HCT116 (cell line): ENCODE data around the gene GAK. TPM values are rescaled to one million over a fixed set of nuclear protein-coding genes. Genes with fewer than 3 reads are reported as not detected.

Source experiments
- ATAC-seq: fragments of 200-7000 bp; cut with Tn5 transposase; 2 replicates; pipeline ENCODE4 v1.9.1; 2020; ENCODE audit warnings: mild to moderate bottlenecking, moderate library complexity
- BruUV-seq: library from RNA; stranded (reverse); fragments of 400-500 nt; replicated peaks from 2 replicates; lab custom pipeline; 2021; lab: Mats Ljungman, UMichigan
- CTCF ChIA-PET: fragments of 300-600 bp; sonication (Branson Sonifier 250); formaldehyde crosslinking; loops from one replicate; lab custom pipeline; 2021; ENCODE audit warnings: antibody characterized with exemption; lab: Charles Lee
- POLR2A ChIA-PET: fragments of 300-600, 350-600 bp; sonication (Branson Sonifier 250); formaldehyde crosslinking; loops from one replicate; lab custom pipeline; 2021; ENCODE audit warnings: antibody characterized with exemption; lab: Charles Lee
- RAD21 ChIA-PET, 2 experiments: fragments of 300-600 bp; sonication (Branson Sonifier 250); formaldehyde crosslinking; loops; one replicate each; lab custom pipeline; 2023; ENCODE audit warnings: low total read pairs in 2 of 2; ENCODE audit not compliant: uncharacterized antibody in 2 of 2, unreplicated experiment in 2 of 2, low non-redundant PET in 1 of 2; lab: Charles Lee
- DNase-seq: peaks from one replicate; pipeline ENCODE4 v3.0.0-alpha.2; 2010; ENCODE audit warnings: low read depth, low spot score
- H2AFZ ChIP-seq: fragments of 200-600 bp; shearing (Covaris generic), sonication (generic); 2 replicates; pipeline ENCODE4 v1.6.1; 2017; ENCODE audit warnings: low read depth, mixed run types, mixed read lengths, antibody characterized with exemption, low read length; ENCODE audit not compliant: poor library complexity, severe bottlenecking
- H3K27ac ChIP-seq: 2 replicates; pipeline ENCODE4 v1.5.1; 2012; ENCODE audit warnings: low read depth, low read length
- H3K27me3 ChIP-seq: fragments of 200-600 bp; sonication (generic); 2 replicates; pipeline ENCODE4 v1.6.1; 2016; ENCODE audit warnings: mixed run types, low read length, mixed read lengths; ENCODE audit not compliant: insufficient read depth
- H3K36me3 ChIP-seq, 2 experiments: fragments of 200-500 bp in 1 of 2; fragments of 200-600 bp in 1 of 2; sonication (Bioruptor generic) in 1 of 2; sonication (generic) in 1 of 2; 2 replicates each; pipeline versions ENCODE4 v1.5.1 to v1.6.1; 2014 to 2016; ENCODE audit warnings: low read length in 2 of 2, inconsistent platforms in 1 of 2, mixed read lengths in 1 of 2, mixed run types in 1 of 2; ENCODE audit not compliant: insufficient read depth in 2 of 2, control insufficient read depth in 1 of 2
- H3K4me1 ChIP-seq, 2 experiments: fragments of 200-600 bp in 1 of 2; sonication (generic) in 1 of 2; 2 replicates each; pipeline versions ENCODE4 v1.5.1 to v1.6.1; 2012 to 2017; ENCODE audit warnings: low read length in 2 of 2, inconsistent platforms in 1 of 2, mild to moderate bottlenecking in 1 of 2, mixed read lengths in 1 of 2, mixed run types in 1 of 2, moderate library complexity in 1 of 2; ENCODE audit not compliant: insufficient read depth in 2 of 2, control insufficient read depth in 1 of 2
- H3K4me2 ChIP-seq: fragments of 200-600 bp; sonication (generic); 2 replicates; pipeline ENCODE4 v1.6.1; 2017; ENCODE audit warnings: mixed run types, low read length, mixed read lengths
- H3K4me3 ChIP-seq, 2 experiments: fragments of 200-600 bp in 1 of 2; sonication (generic) in 1 of 2; replicated peaks in 1 of 2; 2 replicates each; pipeline ENCODE4 v1.5.1; 2011 to 2016; ENCODE audit warnings: low read length in 2 of 2, control low read depth in 1 of 2, low read depth in 1 of 2, mild to moderate bottlenecking in 1 of 2, mixed read lengths in 1 of 2, mixed run types in 1 of 2
- H3K79me2 ChIP-seq: fragments of 200-600 bp; sonication (generic); 2 replicates; pipeline ENCODE4 v1.6.1; 2017; ENCODE audit warnings: mild to moderate bottlenecking, mixed run types, low read length, moderate library complexity, mixed read lengths; ENCODE audit not compliant: insufficient read depth
- H3K9ac ChIP-seq: fragments of 200-600 bp; sonication (generic); 2 replicates; pipeline ENCODE4 v1.6.1; 2016; ENCODE audit warnings: low read length, mixed read lengths
- H3K9me2 ChIP-seq: fragments of 200-600 bp; sonication (generic), shearing (Covaris generic); 2 replicates; pipeline ENCODE4 v1.6.1; 2017; ENCODE audit warnings: mixed run types, mild to moderate bottlenecking, moderate library complexity; ENCODE audit not compliant: insufficient read depth
- H3K9me3 ChIP-seq, 2 experiments: fragments of 200-500 bp in 1 of 2; fragments of 200-600 bp in 1 of 2; sonication (Bioruptor generic) in 1 of 2; sonication (generic) in 1 of 2; 2 replicates each; pipeline ENCODE4 v1.6.1; 2014 to 2017; ENCODE audit warnings: low read length in 2 of 2, mixed read lengths in 2 of 2, inconsistent platforms in 1 of 2, low read depth in 1 of 2, mild to moderate bottlenecking in 1 of 2, mixed run types in 1 of 2, moderate library complexity in 1 of 2; ENCODE audit not compliant: control insufficient read depth in 1 of 2, insufficient read depth in 1 of 2
- H4K20me1 ChIP-seq: fragments of 200-600 bp; sonication (generic), shearing (Covaris generic); 2 replicates; pipeline ENCODE4 v1.6.1; 2017; ENCODE audit warnings: mixed run types, mild to moderate bottlenecking, moderate library complexity; ENCODE audit not compliant: insufficient read depth
- ATF3 ChIP-seq: IDR thresholded peaks from 2 replicates; pipeline ENCODE4 v1.6.1; 2012
- CBX3 ChIP-seq: IDR thresholded peaks from 2 replicates; pipeline ENCODE4 v1.6.1; 2012; ENCODE audit warnings: low read depth
- CEBPB ChIP-seq: IDR thresholded peaks from 2 replicates; pipeline ENCODE4 v1.6.1; 2012; ENCODE audit warnings: low read depth
- ELF1 ChIP-seq: IDR thresholded peaks from 2 replicates; pipeline ENCODE4 v1.6.1; 2012; ENCODE audit warnings: low read depth, borderline replicate concordance
- EZH2 ChIP-seq: fragments of 200-600 bp; sonication (generic); IDR thresholded peaks from 2 replicates; pipeline ENCODE4 v1.6.1; 2017; ENCODE audit warnings: antibody characterized with exemption, mixed run types
- JUND ChIP-seq: IDR thresholded peaks from 2 replicates; pipeline ENCODE4 v1.6.1; 2012
- MAX ChIP-seq: IDR thresholded peaks from 2 replicates; pipeline ENCODE4 v1.6.1; 2012
- SRF ChIP-seq: IDR thresholded peaks from 2 replicates; pipeline ENCODE4 v1.6.1; 2012; ENCODE audit warnings: low read depth
- YY1 ChIP-seq: IDR thresholded peaks from 2 replicates; pipeline ENCODE4 v1.6.1; 2011; ENCODE audit warnings: low read length, low read depth, moderate library complexity, mild to moderate bottlenecking; ENCODE audit not compliant: insufficient replicate concordance; ENCODE audit errors: extremely low read depth
- intact Hi-C: fragments of 100-400 bp; cut with micrococcal nuclease; formaldehyde crosslinking; loops from 2 replicates; pipeline ENCODE4 v1.10.0; 2022
- total RNA-seq: library from RNA; stranded (reverse); gene quantifications from one replicate; pipeline ENCODE4 v1.2.1, GENCODE V29; 2021; ENCODE audit not compliant: unreplicated experiment

Gene GAK
- total RNA-seq, 1 experiment from 2014 or later, result 123 TPM

DNA sequence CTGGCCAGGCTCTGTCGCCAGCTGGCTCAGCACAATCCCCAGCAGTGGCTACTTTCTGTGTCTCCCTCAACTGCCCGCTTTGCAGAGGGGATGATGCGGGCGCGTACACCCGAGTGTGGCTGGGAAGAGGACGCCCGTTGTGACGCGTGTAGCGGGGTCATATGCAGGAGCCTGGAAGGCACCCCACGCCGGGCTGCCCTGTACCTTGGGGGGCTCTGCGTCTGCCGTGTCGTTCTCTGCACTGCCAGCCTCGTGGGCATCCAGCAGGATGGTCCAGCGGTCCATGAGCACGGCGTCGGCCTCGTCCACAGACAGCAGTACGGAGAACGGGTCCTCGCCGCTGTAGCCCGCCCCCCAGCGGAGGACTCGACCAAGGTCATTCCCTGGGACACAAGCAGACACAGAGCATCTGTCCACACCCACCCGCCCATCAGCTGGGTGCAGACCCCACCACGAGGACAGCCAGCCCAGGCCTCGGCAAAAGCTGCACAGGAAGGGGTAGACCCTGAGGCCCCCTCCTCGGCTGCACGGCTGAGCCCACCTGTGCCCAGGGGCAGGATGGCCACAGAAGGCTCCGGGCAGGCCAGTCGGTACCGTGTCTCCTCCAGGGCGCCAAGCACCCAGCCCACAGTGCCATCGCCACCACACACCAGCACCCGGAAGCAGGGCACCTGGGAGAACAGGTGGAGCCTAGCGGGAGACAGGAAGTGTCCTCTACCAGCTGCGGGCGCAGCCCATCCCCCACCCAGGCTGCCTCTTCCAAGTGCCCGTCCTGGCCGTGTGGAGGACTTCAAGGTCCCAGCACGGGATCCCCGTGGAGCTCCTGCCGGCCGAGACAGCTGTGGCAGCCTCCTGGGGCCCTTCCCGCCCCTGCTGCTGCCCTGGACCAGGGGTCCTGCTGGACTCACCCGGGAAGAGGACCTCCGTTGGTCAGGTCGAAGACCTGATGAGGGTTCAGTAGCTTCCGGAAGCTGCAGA, 30.4 kb upstream of the GAK start (continued):
- TF ChIP-seq MAX, result no peak
- no peak for TF ChIP-seq SRF
- no peak for TF ChIP-seq ATF3
- TF ChIP-seq CEBPB, result no peak

GRCh38 chr4:961351-962230, 29.5 kb upstream of the GAK start:
- DNase-seq (no peak), ATAC-seq (no peak; the same call in 1 of the 2 replicates)
- intact Hi-C loops, result no loop called here
- TF ChIP-seq CBX3, result no peak
- TF ChIP-seq ATF3, result no peak
- no peak for TF ChIP-seq YY1
- no peak for TF ChIP-seq SRF
- no peak for TF ChIP-seq ELF1
- TF ChIP-seq JUND, result no peak
- TF ChIP-seq MAX, result no peak
- no peak for TF ChIP-seq EZH2
- no TSS peak for BruUV-seq
- H3K4me2 ChIP-seq, result peak overlapping the region; percentile 89
- H3K27me3 ChIP-seq, result no peaks in the 10 kb centered on the region
- H4K20me1 ChIP-seq, result no peaks in the 10 kb centered on the region
- H3K79me2 ChIP-seq, result no peaks in the 10 kb centered on the region; the same call in 1 of the 2 replicates
- ChIA-PET RAD21 (no interaction called here), CTCF (no interaction called here), POLR2A (no interaction called here)
- no peaks in the 10 kb centered on the region for H3K9me3 ChIP-seq
- H3K9ac ChIP-seq, result no peak overlapping the region
- no peaks in the 10 kb centered on the region for H3K36me3 ChIP-seq
- H3K4me1 ChIP-seq, result peaks cover 5 to 20% of the 10 kb centered on the region in 2 experiments; a peak in 3 of 4 replicates
- no peaks in the 10 kb centered on the region for H3K9me2 ChIP-seq
- peak overlapping the region; percentile 64 to 72 for H3K4me3 ChIP-seq
- no peak overlapping the region for H2AFZ ChIP-seq
- H3K27ac ChIP-seq, result peak overlapping the region; percentile 74
